Body of pancreas (tissue), 4 donors: ENCODE measurements around the gene OR52E2. TPM values are rescaled to one million over a fixed set of nuclear protein-coding genes. Genes with fewer than 3 reads are reported as not detected.

Source experiments
- ATAC-seq: fragments of 150-250 bp; one replicate; pipeline ENCODE4 v1.9.1; 2016
- DNase-seq, 4 donors: peaks; one replicate each; pipeline ENCODE4 v3.0.0-alpha.2; 2019
- H3K27ac ChIP-seq, 4 donors: fragments of 200-600 bp; sonication (generic); 1 replicate in 3 of 4; 2 replicates in 1 of 4; pipeline versions ENCODE4 v1.5.1 to v1.6.1; 2016 to 2019; ENCODE audit warnings: mild to moderate bottlenecking in 1 of 4, mixed read lengths in 1 of 4, moderate library complexity in 1 of 4
- H3K27me3 ChIP-seq, 2 donors: fragments of 200-600 bp; sonication (generic); one replicate each; pipeline ENCODE4 v1.6.0; 2016; ENCODE audit warnings: mild to moderate bottlenecking in 1 of 2
- H3K36me3 ChIP-seq, 2 donors: fragments of 200-600 bp; sonication (generic); replicated peaks in 1 of 2; 2 replicates each; pipeline ENCODE4 v1.5.1; 2016; ENCODE audit warnings: low read depth in 2 of 2; ENCODE audit not compliant: insufficient read depth in 1 of 2
- H3K4me1 ChIP-seq: fragments of 200-600 bp; sonication (generic); one replicate; pipeline ENCODE4 v1.6.0; 2016
- H3K4me3 ChIP-seq, 2 donors: fragments of 200-600 bp; sonication (generic); 1 replicate in 1 of 2; 2 replicates in 1 of 2; pipeline ENCODE4 v1.5.1; 2016 to 2019
- H3K9me3 ChIP-seq, 3 donors: fragments of 200-600 bp; sonication (generic); 1 replicate in 2 of 3; 2 replicates in 1 of 3; pipeline ENCODE4 v1.5.1; 2016
- POLR2A ChIP-seq, 3 donors: fragments of 450-650 bp; IDR thresholded peaks; one replicate each; pipeline ENCODE4 v1.6.1; 2016; ENCODE audit warnings: antibody characterized with exemption in 3 of 3, mild to moderate bottlenecking in 2 of 3
- WGBS, 2 donors: methylation state at CpG; one replicate each; pipeline ENCODE4 v1.1.5; 2017; 5-methylcytosine and 5-hydroxymethylcytosine counted together
- intact Hi-C: fragments of 100-400 bp; cut with DNase I; formaldehyde crosslinking; loops from one replicate; pipeline ENCODE4 v1.15.1; 2023
- total RNA-seq, 2 donors: library from RNA; depleted of rRNA; stranded (reverse); fragments of >200 nt; gene quantifications; one replicate each; pipeline ENCODE4 v1.1.0, GENCODE V29; 2016
- TF ChIP-seq, protein P1 (sequence below), 7 experiments: fragments of 450-650 bp in 4 of 7; fragments of 200-600 bp in 3 of 7; sonication (generic) in 3 of 7; IDR thresholded peaks; one replicate each; pipeline ENCODE4 v1.5.1; 2016 to 2019; ENCODE audit warnings: antibody characterized with exemption in 7 of 7

Gene OR52E2
- total RNA-seq, 2 donors from 2014 or later: not detected

DNA sequence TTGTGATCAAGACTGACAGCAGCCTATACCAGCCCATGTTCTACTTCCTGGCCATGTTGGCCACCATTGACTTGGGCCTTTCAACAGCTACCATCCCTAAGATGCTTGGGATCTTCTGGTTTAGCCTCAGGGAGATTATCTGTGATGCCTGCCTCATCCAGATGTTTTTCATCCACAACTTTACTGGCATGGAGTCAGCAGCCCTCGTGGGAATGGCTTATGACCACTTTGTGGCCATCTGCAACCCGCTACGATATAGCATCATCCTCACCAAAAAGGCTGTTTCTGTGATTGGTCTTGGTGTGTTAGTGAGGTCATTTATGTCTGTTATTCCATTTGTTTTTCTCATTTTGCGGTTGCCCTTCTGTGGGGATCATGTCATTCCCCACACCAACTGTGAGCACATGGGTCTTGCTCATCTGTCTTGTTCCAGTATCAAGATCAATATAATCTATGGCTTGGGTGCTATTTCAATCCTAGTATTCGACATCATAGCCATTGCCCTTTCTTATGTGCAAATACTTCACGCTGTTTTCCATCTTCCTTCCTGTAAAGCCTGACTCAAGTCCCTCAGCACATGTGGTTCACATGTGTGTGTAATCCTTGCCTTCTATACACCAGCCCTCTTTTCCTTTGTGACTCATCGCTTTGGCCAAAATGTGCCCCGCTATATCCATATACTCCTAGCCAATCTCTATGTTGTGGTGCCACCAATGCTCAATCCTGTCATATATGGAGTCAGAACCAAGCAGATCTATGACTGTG is 33.6 kb upstream of the OR52E2 start:
- Histone ChIP-seq H3K4me3 (no peak overlapping the region), H3K4me1 (no peaks in the 10 kb centered on the region), H3K27ac (no peak overlapping the region), H3K36me3 (no peaks in the 10 kb centered on the region), H3K27me3 (no peaks in the 10 kb centered on the region), H3K9me3 (no peaks in the 10 kb centered on the region)
- no peak for DNase-seq
- intact Hi-C loops: no loop called here
- no peak for ATAC-seq
- 81 to 83% methylated on average over 8 of the region's 8 CpGs for WGBS, 2 donors
- no peak for TF ChIP-seq POLR2A (IDR thresholded peaks at IDR 0.05)
- TF ChIP-seq, protein P1, sequence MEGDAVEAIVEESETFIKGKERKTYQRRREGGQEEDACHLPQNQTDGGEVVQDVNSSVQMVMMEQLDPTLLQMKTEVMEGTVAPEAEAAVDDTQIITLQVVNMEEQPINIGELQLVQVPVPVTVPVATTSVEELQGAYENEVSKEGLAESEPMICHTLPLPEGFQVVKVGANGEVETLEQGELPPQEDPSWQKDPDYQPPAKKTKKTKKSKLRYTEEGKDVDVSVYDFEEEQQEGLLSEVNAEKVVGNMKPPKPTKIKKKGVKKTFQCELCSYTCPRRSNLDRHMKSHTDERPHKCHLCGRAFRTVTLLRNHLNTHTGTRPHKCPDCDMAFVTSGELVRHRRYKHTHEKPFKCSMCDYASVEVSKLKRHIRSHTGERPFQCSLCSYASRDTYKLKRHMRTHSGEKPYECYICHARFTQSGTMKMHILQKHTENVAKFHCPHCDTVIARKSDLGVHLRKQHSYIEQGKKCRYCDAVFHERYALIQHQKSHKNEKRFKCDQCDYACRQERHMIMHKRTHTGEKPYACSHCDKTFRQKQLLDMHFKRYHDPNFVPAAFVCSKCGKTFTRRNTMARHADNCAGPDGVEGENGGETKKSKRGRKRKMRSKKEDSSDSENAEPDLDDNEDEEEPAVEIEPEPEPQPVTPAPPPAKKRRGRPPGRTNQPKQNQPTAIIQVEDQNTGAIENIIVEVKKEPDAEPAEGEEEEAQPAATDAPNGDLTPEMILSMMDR (IDR thresholded peaks at IDR 0.05): no peak

DNA sequence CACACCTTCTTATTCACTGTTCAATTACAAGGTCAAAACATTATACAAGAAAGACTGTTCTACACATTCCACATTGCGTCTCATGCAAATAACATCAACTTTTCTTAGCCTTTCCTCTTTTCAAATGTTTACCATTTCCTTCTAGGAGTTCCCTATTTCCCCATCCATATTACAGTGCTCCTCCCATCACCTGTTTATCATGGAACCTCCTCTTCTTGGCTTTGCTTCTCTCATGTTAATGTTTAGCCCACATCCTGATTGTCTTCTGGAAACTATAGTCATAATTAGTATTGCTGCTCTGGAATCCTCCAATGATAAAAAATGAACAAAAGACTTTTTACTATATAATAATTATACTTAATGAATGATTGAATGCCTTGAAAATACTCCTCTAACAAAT is 31.2 kb upstream of the OR52E2 start:
- Histone ChIP-seq H3K27ac (no peak overlapping the region), H3K9me3 (no peaks in the 10 kb centered on the region), H3K4me1 (no peaks in the 10 kb centered on the region), H3K27me3 (no peaks in the 10 kb centered on the region), H3K36me3 (no peaks in the 10 kb centered on the region), H3K4me3 (no peak overlapping the region)
- 72 to 85% methylated on average over 1 of the region's 1 CpG for WGBS, 2 donors
- ATAC-seq: no peak
- intact Hi-C loops: no loop called here
- no peak for DNase-seq
- TF ChIP-seq POLR2A (IDR thresholded peaks at IDR 0.05): no peak
- TF ChIP-seq, protein P1 (IDR thresholded peaks at IDR 0.05): no peak

DNA sequence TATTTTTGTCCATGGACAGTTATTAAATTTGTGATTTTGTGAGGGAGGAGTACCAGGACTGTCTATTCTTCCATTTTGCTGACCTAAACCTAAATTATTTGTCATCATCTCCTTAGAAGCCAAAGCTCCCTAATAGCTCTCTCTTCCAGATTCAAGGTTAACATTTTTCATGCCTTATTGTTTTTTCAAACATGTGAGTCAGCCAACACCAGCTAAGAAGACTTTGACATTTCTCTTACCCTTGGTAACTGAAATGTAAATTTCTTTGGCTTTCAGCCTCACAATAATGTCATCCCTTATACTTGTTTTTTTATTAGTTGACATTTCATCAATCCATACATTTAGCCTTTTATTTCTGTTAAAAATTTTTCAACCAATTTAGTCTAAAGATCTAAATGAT is 29.1 kb upstream of the OR52E2 start:
- no peak for DNase-seq
- Histone ChIP-seq H3K27ac (no peak overlapping the region), H3K9me3 (no peaks in the 10 kb centered on the region), H3K36me3 (no peaks in the 10 kb centered on the region), H3K4me1 (no peaks in the 10 kb centered on the region), H3K4me3 (no peak overlapping the region), H3K27me3 (no peaks in the 10 kb centered on the region)
- ATAC-seq: no peak
- TF ChIP-seq, protein P1 (IDR thresholded peaks at IDR 0.05): no peak
- TF ChIP-seq POLR2A (IDR thresholded peaks at IDR 0.05): no peak
- intact Hi-C loops: no loop called here

DNA sequence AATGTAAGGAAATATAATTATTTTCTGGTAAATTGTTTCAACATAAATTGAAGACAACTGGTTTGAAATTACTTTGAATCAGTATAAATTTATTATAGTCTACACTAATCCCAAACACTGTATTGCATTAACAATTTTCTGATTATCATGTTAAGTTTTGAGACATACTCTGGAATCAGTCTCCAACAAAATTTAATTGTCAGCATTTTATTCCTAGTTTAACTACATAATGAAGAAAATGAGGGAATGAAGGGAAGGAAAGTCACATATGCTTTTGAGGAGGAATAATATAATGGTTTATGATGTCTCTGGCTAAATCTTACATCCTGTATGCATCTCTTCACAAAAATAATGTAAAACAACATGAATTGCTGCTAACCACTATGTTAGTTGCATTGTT is 24.2 kb upstream of the OR52E2 start:
- H3K4me1 ChIP-seq: peaks cover 4% of the 10 kb centered on the region
- intact Hi-C loops: no loop called here
- H3K4me3 ChIP-seq: no peak overlapping the region
- DNase-seq (no peak), ATAC-seq (no peak)
- H3K9me3 ChIP-seq: no peaks in the 10 kb centered on the region
- no peak for TF ChIP-seq POLR2A (IDR thresholded peaks at IDR 0.05)
- TF ChIP-seq, protein P1 (IDR thresholded peaks at IDR 0.05): no peak
- H3K27me3 ChIP-seq: no peaks in the 10 kb centered on the region
- H3K36me3 ChIP-seq: no peaks in the 10 kb centered on the region
- no peak overlapping the region for H3K27ac ChIP-seq

DNA sequence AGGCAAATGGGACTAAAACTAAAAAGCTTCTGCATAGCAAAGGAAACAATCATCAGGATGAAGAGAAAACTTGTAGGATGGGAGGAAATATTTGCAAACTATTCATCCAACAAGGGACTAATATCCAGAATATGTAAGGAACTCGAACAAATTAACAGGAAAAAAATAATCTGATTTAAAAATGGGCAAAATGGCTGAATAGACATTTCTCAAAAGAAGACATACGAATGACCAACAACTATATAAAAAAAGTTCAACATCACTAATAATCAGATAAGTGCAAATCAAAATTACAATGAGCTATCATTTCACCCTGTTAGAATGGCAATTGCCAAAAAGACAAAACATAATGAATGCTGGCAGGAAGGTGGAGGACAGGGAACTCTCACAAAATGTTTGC is 22.0 kb upstream of the OR52E2 start:
- intact Hi-C loops: no loop called here
- 54 to 72% methylated on average over 2 of the region's 2 CpGs for WGBS, 2 donors

More for the DNA sequence above, 22.0 kb upstream of the OR52E2 start:
- H3K27me3 ChIP-seq: no peaks in the 10 kb centered on the region
- H3K4me1 ChIP-seq: peaks cover 4% of the 10 kb centered on the region
- no peaks in the 10 kb centered on the region for H3K9me3 ChIP-seq
- no peak overlapping the region for H3K4me3 ChIP-seq
- H3K36me3 ChIP-seq: no peaks in the 10 kb centered on the region
- ATAC-seq (no peak), DNase-seq (no peak)
- no peak overlapping the region for H3K27ac ChIP-seq
- TF ChIP-seq POLR2A (IDR thresholded peaks at IDR 0.05): no peak
- TF ChIP-seq, protein P1 (IDR thresholded peaks at IDR 0.05): no peak
